ENCODE measurements around the gene PUS1. TPM values are rescaled to one million over a fixed set of nuclear protein-coding genes. Genes with fewer than 3 reads are reported as not detected.

PUS1 gene
- total and polyA plus RNA-seq, 9 of the 15 experiments (the other 6 are each of a cell fraction or from before 2014, with no cell fraction given): 1.9 to 90.8 (median 30.0) TPM

GRCh38 chr12:131896080-131896810, 32.8 kb upstream of the PUS1 start (continued):
- TF ChIP-seq ZBTB11 (CRISPR knock-in tag; IDR thresholded peaks at IDR 0.05) (no peak), POLR2B (IDR thresholded peaks at IDR 0.05; ENCODE audit: low read depth, partially characterized antibody) (peak; percentile 62), GATA2 (CRISPR knock-in tag; IDR thresholded peaks at IDR 0.05) (no peak), ZNF699 (CRISPR knock-in tag; IDR thresholded peaks at IDR 0.05; ENCODE audit: insufficient replicate concordance) (no peak), ZNF232 (CRISPR knock-in tag; IDR thresholded peaks at IDR 0.05) (no peak), THRB (CRISPR knock-in tag; conservative IDR thresholded peaks at IDR 0.05) (0 out of 2 replicates have a peak, but pooled peaks have one; percentile 24), RAD21 (CRISPR knock-in tag; conservative IDR thresholded peaks at IDR 0.05 in 1 of 2, IDR thresholded peaks at IDR 0.05 in 1 of 2) (0 out of 4 replicates have a peak, but pooled peaks of 1 of the 2 experiments have one; percentile 9), RUNX1 (IDR thresholded peaks at IDR 0.05; ENCODE audit: low read depth) (no peak), HLTF (IDR thresholded peaks at IDR 0.05) (no peak), LARP7 (IDR thresholded peaks at IDR 0.05) (0 out of 2 replicates have a peak, but pooled peaks have one; percentile 12), CHAMP1 (IDR thresholded peaks at IDR 0.05) (no peak), PHF20 (IDR thresholded peaks at IDR 0.05; ENCODE audit: partially characterized antibody) (no peak), ARID4B (CRISPR knock-in tag; IDR thresholded peaks at IDR 0.05) (peak; percentile 71)
